GM19397 (cell line): ENCODE results near the gene PLCH1.

Experiments
- ATAC-seq: cut with Tn5 transposase; IDR thresholded peaks from one replicate; pipeline ENCODE4 v1.9.1; 2021; ENCODE audit warnings: mild to moderate bottlenecking, moderate library complexity; ENCODE audit not compliant: unreplicated experiment

The PLCH1 gene

GRCh38 chr3:155497930-155498647, 246.8 kb downstream of the PLCH1 start:
- ATAC-seq = no peak

GRCh38 chr3:155496206-155496605, 248.7 kb downstream of the PLCH1 start:
- ATAC-seq = no peak

- ATAC-seq = peak; percentile 60
Measured at GRCh38 chr3:155495387-155495786, 249.5 kb downstream of the PLCH1 start.

- no peak for ATAC-seq
Measured at GRCh38 chr3:155494332-155494731, 250.5 kb downstream of the PLCH1 start.

GRCh38 chr3:155492841-155493240, 252.0 kb downstream of the PLCH1 start:
- no peak for ATAC-seq

- ATAC-seq = no peak
Measured at GRCh38 chr3:155491696-155492095, 253.2 kb downstream of the PLCH1 start.

GRCh38 chr3:155488671-155489070, 256.2 kb downstream of the PLCH1 start:
- ATAC-seq = no peak

- ATAC-seq = no peak
Measured at GRCh38 chr3:155485897-155486296, 259.0 kb downstream of the PLCH1 start.

- ATAC-seq = no peak
Measured at GRCh38 chr3:155481591-155481990, 263.3 kb downstream of the PLCH1 start.

GRCh38 chr3:155481089-155481488, 263.8 kb downstream of the PLCH1 start:
- ATAC-seq = no peak

GRCh38 chr3:155465664-155466063, 279.2 kb downstream of the PLCH1 start:
- ATAC-seq = no peak

GRCh38 chr3:155462672-155463071, 282.2 kb downstream of the PLCH1 start:
- ATAC-seq = no peak

- no peak for ATAC-seq
Measured at GRCh38 chr3:155457591-155457990, 287.3 kb downstream of the PLCH1 start.

- no peak for ATAC-seq
Measured at GRCh38 chr3:155455765-155456164, 289.1 kb downstream of the PLCH1 start.

GRCh38 chr3:155453512-155453911, 291.4 kb downstream of the PLCH1 start:
- no peak for ATAC-seq

GRCh38 chr3:155449613-155450267, 295.1 kb downstream of the PLCH1 start:
- no peak for ATAC-seq

GRCh38 chr3:155448531-155448930, 296.3 kb downstream of the PLCH1 start:
- ATAC-seq = no peak

- no peak for ATAC-seq
Measured at GRCh38 chr3:155446366-155446765, 298.5 kb downstream of the PLCH1 start.

GRCh38 chr3:155444771-155445170, 300.1 kb downstream of the PLCH1 start:
- ATAC-seq = no peak

- ATAC-seq = no peak
Measured at GRCh38 chr3:155443815-155444214, 301.1 kb downstream of the PLCH1 start.

GRCh38 chr3:155442072-155442471, 302.8 kb downstream of the PLCH1 start:
- ATAC-seq = no peak

- no peak for ATAC-seq
Measured at GRCh38 chr3:155441506-155441905, 303.4 kb downstream of the PLCH1 start.

GRCh38 chr3:155441026-155441425, 303.8 kb downstream of the PLCH1 start:
- ATAC-seq = no peak
